Prostate gland (tissue), 2 donors: Measurements from ENCODE around the gene SLC16A6. TPM values are rescaled to one million over a fixed set of nuclear protein-coding genes. Genes with fewer than 3 reads are reported as not detected.

ENCODE experiments used
- DNase-seq: peaks from one replicate; pipeline ENCODE4 v3.0.0-alpha.2; 2019; ENCODE audit warnings: low spot score
- H3K27ac ChIP-seq, 2 donors: fragments of 200-600 bp; sonication (generic); 2 replicates each; pipeline ENCODE4 v1.5.1; 2017 to 2019
- H3K27me3 ChIP-seq: fragments of 200-600 bp; sonication (generic); replicated peaks from 2 replicates; pipeline ENCODE4 v1.5.1; 2019; ENCODE audit not compliant: insufficient read depth
- H3K36me3 ChIP-seq, 2 donors: fragments of 200-600 bp; sonication (generic); 1 replicate in 1 of 2; 2 replicates in 1 of 2; pipeline versions ENCODE4 v1.5.1 to v1.8.1; 2017 to 2019
- H3K4me1 ChIP-seq: fragments of 200-600 bp; sonication (generic); replicated peaks from 2 replicates; pipeline ENCODE4 v1.5.1; 2019
- H3K4me3 ChIP-seq, 2 donors: fragments of 200-600 bp; sonication (generic); 2 replicates each; pipeline ENCODE4 v1.5.1; 2017 to 2019
- H3K9me3 ChIP-seq: fragments of 200-600 bp; sonication (generic); 2 replicates; pipeline ENCODE4 v1.5.1; 2017
- POLR2A ChIP-seq: fragments of 450-650 bp; IDR thresholded peaks from one replicate; pipeline ENCODE4 v1.6.1; 2016; ENCODE audit warnings: antibody characterized with exemption, mild to moderate bottlenecking
- POLR2AphosphoS5 ChIP-seq: sonication (generic); formaldehyde crosslinking; IDR thresholded peaks from one replicate; pipeline ENCODE4 v1.6.1; 2017; ENCODE audit warnings: antibody characterized with exemption
- WGBS: methylation state at CpG from one replicate; pipeline ENCODE4 v1.1.5; 2018; 5-methylcytosine and 5-hydroxymethylcytosine counted together
- intact Hi-C: fragments of 100-400 bp; cut with DNase I; formaldehyde crosslinking; loops from one replicate; pipeline ENCODE4 v1.14.2; 2022
- total RNA-seq, 2 donors: library from RNA; depleted of rRNA; stranded (reverse); fragments of >200 nt; gene quantifications; one replicate each; pipeline ENCODE4 v1.1.0, GENCODE V29; 2016
- TF ChIP-seq, protein P1 (sequence below), 4 experiments: fragments of 200-600 bp in 2 of 4; fragments of 450-650 bp in 2 of 4; sonication (generic) in 2 of 4; IDR thresholded peaks; 1 replicate in 3 of 4; 2 replicates in 1 of 4; pipeline ENCODE4 v1.5.1; 2016 to 2019; ENCODE audit warnings: antibody characterized with exemption in 4 of 4, mild to moderate bottlenecking in 2 of 4, moderate library complexity in 2 of 4

The SLC16A6 gene
- total RNA-seq, 2 donors from 2014 or later, result 0.41 to 0.85 TPM

DNA sequence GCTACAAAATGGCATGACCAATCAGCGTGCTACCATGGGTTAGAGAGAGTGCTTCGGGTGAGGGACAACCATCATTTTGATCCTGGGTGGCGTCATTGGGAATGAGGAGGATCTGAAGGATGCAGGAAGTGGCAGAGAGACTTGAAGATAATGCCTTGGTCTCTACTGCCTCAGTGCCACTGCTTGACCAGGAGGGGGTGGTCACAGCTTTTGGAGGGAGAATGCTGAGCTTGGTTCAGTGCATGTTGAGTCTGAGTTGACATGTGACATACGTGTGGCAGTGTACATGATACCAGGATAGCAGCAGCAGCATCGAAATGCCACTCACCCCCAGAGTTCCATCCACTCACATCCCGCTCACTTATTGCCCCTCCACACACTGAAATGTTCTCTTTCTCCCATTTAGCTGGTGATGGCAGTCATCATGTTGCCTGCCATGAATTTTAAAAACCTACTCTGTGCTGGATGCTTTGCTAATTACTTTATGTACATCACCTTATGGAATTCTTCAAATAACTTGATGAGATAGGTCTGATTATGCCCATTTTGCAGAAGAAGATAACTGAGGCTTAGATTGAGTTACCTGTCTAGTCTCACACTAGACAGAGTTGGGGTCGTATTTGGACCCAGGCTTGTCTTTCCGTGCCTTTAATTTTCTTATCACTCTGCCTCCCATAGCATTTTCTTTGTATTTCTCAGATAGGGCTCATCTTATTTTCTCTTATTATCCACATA, 37.1 kb upstream of the SLC16A6 start:
- TF ChIP-seq, protein P1, sequence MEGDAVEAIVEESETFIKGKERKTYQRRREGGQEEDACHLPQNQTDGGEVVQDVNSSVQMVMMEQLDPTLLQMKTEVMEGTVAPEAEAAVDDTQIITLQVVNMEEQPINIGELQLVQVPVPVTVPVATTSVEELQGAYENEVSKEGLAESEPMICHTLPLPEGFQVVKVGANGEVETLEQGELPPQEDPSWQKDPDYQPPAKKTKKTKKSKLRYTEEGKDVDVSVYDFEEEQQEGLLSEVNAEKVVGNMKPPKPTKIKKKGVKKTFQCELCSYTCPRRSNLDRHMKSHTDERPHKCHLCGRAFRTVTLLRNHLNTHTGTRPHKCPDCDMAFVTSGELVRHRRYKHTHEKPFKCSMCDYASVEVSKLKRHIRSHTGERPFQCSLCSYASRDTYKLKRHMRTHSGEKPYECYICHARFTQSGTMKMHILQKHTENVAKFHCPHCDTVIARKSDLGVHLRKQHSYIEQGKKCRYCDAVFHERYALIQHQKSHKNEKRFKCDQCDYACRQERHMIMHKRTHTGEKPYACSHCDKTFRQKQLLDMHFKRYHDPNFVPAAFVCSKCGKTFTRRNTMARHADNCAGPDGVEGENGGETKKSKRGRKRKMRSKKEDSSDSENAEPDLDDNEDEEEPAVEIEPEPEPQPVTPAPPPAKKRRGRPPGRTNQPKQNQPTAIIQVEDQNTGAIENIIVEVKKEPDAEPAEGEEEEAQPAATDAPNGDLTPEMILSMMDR (IDR thresholded peaks at IDR 0.05), result no peak
- TF ChIP-seq POLR2AphosphoS5 (no peak), POLR2A (no peak)
- Histone ChIP-seq H3K27me3 (no peaks in the 10 kb centered on the region), H3K27ac (no peak overlapping the region), H3K4me1 (no peaks in the 10 kb centered on the region), H3K36me3 (no peaks in the 10 kb centered on the region), H3K9me3 (no peaks in the 10 kb centered on the region), H3K4me3 (no peak overlapping the region)
- DNase-seq, result no peak
- intact Hi-C loops, result no loop called here
- WGBS, result 92% methylated on average over 8 of the region's 8 CpGs

DNA sequence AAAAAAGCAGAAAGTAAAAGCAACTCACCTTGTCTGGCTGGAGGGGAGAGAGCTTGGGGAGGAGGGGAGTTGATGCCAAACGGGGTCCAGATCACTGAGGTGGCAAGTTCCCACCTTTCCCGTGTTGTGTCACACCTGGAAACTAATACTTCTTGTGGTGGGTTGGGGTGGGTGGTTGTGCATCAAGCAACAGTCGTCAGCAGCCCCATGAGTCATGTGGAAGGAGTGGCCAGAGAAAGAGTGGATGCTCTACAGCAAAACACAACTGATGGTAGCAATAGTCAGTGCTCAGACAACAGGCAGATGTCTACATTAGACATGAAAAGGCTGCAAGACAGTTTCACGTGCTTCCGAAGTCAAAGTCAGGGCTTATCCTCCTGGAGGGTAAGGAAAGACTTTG, 35.8 kb upstream of the SLC16A6 start:
- no peak overlapping the region for H3K27ac ChIP-seq
- DNase-seq, result no peak
- intact Hi-C loops, result no loop called here
- no peaks in the 10 kb centered on the region for H3K36me3 ChIP-seq
- 81% methylated on average over 5 of the region's 5 CpGs for WGBS
- H3K27me3 ChIP-seq, result no peaks in the 10 kb centered on the region
- no peaks in the 10 kb centered on the region for H3K4me1 ChIP-seq
- no peak overlapping the region for H3K4me3 ChIP-seq
- TF ChIP-seq POLR2AphosphoS5, result no peak
- TF ChIP-seq, protein P1 (IDR thresholded peaks at IDR 0.05), result no peak
- TF ChIP-seq POLR2A, result no peak
- H3K9me3 ChIP-seq, result no peaks in the 10 kb centered on the region

DNA sequence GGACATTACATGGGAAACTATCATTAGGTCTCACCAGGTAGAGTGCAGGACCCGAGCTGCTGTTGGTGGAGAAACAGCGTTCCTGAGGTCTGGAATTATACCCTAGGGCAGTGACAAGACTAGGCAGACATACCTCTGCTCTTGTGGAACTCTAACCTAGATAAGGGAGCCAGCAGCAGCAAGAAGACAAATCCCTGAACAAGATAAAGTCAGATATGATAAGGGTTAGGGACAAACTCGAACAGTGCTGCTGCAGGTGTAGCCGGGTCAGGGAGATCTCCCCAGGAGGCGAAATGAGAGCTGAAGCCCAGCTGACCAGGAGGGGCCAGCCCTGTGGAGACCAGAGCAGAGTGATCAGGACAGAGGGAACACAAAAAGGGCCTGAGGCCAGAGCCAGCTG, 35.0 kb upstream of the SLC16A6 start:
- Histone ChIP-seq H3K4me3 (no peak overlapping the region), H3K4me1 (no peaks in the 10 kb centered on the region), H3K27ac (no peak overlapping the region), H3K9me3 (no peaks in the 10 kb centered on the region), H3K27me3 (no peaks in the 10 kb centered on the region), H3K36me3 (no peaks in the 10 kb centered on the region)
- 62% methylated on average over 5 of the region's 5 CpGs for WGBS
- no peak for DNase-seq
- intact Hi-C loops, result no loop called here
- no peak for TF ChIP-seq POLR2A
- no peak for TF ChIP-seq POLR2AphosphoS5
- TF ChIP-seq, protein P1 (IDR thresholded peaks at IDR 0.05), result no peak

DNA sequence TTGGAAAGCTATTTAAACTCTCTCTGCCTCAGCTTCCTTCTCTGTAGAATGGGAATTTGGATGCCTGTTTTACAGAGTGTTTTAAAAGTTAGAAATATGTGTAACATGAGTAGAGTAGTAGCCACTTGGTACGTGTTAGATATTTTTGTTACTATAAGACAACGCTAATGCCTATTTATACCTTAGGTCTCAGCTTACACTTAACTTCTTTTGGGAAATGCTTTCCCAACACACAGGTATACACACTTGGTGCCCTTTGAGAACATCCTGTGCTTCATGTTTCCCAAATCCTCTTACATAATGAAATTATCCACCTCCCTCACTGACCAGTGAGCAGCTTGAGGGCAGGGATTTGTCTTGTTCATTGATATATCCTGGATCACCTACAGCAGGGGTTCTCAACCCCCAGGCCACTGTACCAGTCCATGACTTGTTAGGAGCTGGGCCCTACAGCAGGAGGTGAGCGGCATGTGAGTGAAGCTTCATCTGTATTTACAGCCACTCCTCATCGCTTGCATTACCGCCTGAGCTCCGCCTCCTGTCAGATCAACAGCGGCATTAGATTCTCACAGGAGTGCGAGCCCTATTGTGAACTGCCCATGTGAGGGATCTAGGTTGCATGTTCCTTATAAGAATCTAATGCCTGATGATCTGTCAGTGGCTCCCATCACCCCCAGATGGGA, 33.9 kb upstream of the SLC16A6 start:
- Histone ChIP-seq H3K4me3 (no peak overlapping the region), H3K36me3 (no peaks in the 10 kb centered on the region), H3K9me3 (no peaks in the 10 kb centered on the region), H3K27me3 (no peaks in the 10 kb centered on the region), H3K4me1 (no peaks in the 10 kb centered on the region), H3K27ac (no peak overlapping the region)
- TF ChIP-seq POLR2AphosphoS5, result no peak
- TF ChIP-seq POLR2A, result no peak
- TF ChIP-seq, protein P1 (IDR thresholded peaks at IDR 0.05), result no peak
- intact Hi-C loops, result no loop called here
- WGBS, result 95% methylated on average over 8 of the region's 8 CpGs
- DNase-seq, result no peak

DNA sequence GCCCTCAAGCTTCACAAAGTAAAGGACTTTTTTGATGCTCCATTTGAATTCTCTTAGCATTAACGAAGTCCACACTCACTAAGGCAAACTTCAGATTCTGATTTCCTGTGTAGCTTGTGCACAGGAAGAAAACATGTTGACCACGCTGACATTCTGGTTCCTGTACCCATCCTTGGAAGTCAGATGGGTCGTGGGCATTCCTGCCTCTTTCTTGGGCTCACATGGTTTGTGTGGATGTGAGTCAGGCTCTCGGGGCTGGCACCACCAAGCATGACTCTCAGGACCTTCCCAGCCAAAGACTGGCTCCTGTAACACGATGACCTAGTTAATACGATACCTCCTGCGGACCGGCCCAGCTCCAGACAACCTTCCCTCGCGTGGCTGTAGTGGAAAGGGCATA, 33.2 kb upstream of the SLC16A6 start:
- Histone ChIP-seq H3K4me3 (no peak overlapping the region), H3K9me3 (no peaks in the 10 kb centered on the region), H3K4me1 (no peaks in the 10 kb centered on the region), H3K27ac (no peak overlapping the region), H3K27me3 (no peaks in the 10 kb centered on the region), H3K36me3 (no peaks in the 10 kb centered on the region)
- 91% methylated on average over 10 of the region's 10 CpGs for WGBS
- intact Hi-C loops, result no loop called here
- TF ChIP-seq POLR2AphosphoS5 (no peak), POLR2A (no peak)
- TF ChIP-seq, protein P1 (IDR thresholded peaks at IDR 0.05), result no peak
- no peak for DNase-seq
